GM10266 (cell line): ENCODE results near the gene SNRPB.
A peak's percentile ranks its signal among the peaks of the same experiment; 100 is the strongest.

Experiments used
- DNase-seq: peaks from one replicate; pipeline ENCODE4 v3.0.0; 2012; ENCODE audit errors: extremely low spot score
- CTCF ChIP-seq: IDR thresholded peaks from 2 replicates; pipeline ENCODE4 v1.5.1; 2012; ENCODE audit warnings: mild to moderate bottlenecking, low read depth; ENCODE audit not compliant: control insufficient read depth, insufficient read depth; ENCODE audit errors: missing control alignments

SNRPB gene

GRCh38 chr20:2470423-2471193 is at the start of gene SNRPB:
Gene SNRPB, minus strand, starts transcription at chr20:2470789. Its CDS starts 99 bp downstream, at chr20:2470690.
- DNase-seq = peak; percentile 91
- no peak for TF ChIP-seq CTCF

- no peak for TF ChIP-seq CTCF
- DNase-seq = no peak
Observed at GRCh38 chr20:2519115-2519809, 48.7 kb upstream of the SNRPB start.

GRCh38 chr20:2518558-2518957 is 48.0 kb upstream of the SNRPB start:
- no peak for TF ChIP-seq CTCF
- DNase-seq = no peak

GRCh38 chr20:2518096-2518495 is 47.5 kb upstream of the SNRPB start:
- no peak for TF ChIP-seq CTCF
- DNase-seq = no peak

GRCh38 chr20:2516399-2516798 is 45.8 kb upstream of the SNRPB start:
- TF ChIP-seq CTCF = no peak
- DNase-seq = no peak

- TF ChIP-seq CTCF = no peak
- no peak for DNase-seq
Observed at GRCh38 chr20:2515203-2515602, 44.6 kb upstream of the SNRPB start.

GRCh38 chr20:2509794-2510193 is 39.2 kb upstream of the SNRPB start:
- TF ChIP-seq CTCF = no peak
- DNase-seq = no peak
